HepG2 (cell line): ENCODE results near the gene PRSS3. TPM values are rescaled to one million over a fixed set of nuclear protein-coding genes. Genes with fewer than 3 reads are reported as not detected.

Experiments
- ATAC-seq: fragments of 200-7000 bp; cut with Tn5 transposase; 3 replicates; pipeline ENCODE4 v1.9.1; 2020; ENCODE audit warnings: mild to moderate bottlenecking, moderate library complexity
- BruUV-seq: library from RNA; stranded (reverse); fragments of 400-500 nt; replicated peaks from 2 replicates; lab custom pipeline; 2021; lab: Mats Ljungman, UMichigan
- CTCF ChIA-PET: fragments of 300-600 bp; formaldehyde crosslinking; extraction: SDS; loops from one replicate; lab custom pipeline; 2021; ENCODE audit warnings: low total read pairs, inconsistent platforms, low intra/inter-chr PET ratio; lab: Yijun Ruan, JAX
- POLR2A ChIA-PET: fragments of 350-600 bp; sonication (Branson Sonifier 250); formaldehyde crosslinking; loops from one replicate; lab custom pipeline; 2020; ENCODE audit warnings: antibody characterized with exemption, inconsistent platforms; lab: Yijun Ruan, JAX
- DNase-seq: peaks from one replicate; pipeline ENCODE4 v3.0.0-alpha.2; 2015; ENCODE audit warnings: low spot score
- FAIRE-seq: peaks from 3 replicates; lab custom pipeline; 2011; peaks lifted over from hg19 to GRCh38; lab: Jason Lieb, UNC
- H2AFZ ChIP-seq: one replicate; pipeline ENCODE4 v1.6.1; 2011; ENCODE audit warnings: low read length, inconsistent platforms
- H3K27ac ChIP-seq: fragments of 300-600 bp; 3 replicates; pipeline ENCODE4 v1.8.0; 2011; ENCODE audit warnings: mixed run types, mild to moderate bottlenecking, mixed read lengths, low read length, inconsistent platforms; ENCODE audit not compliant: insufficient read depth; ENCODE audit errors: extremely low read length
- H3K27me3 ChIP-seq, 2 experiments: fragments of 200-600 bp in 1 of 2; 2 replicates in 1 of 2; 3 replicates in 1 of 2; pipeline versions ENCODE4 v1.6.0 to v1.8.0; 2011; ENCODE audit warnings: low read length in 2 of 2, mild to moderate bottlenecking in 2 of 2, moderate library complexity in 2 of 2, inconsistent platforms in 1 of 2; ENCODE audit not compliant: insufficient read depth in 2 of 2, control insufficient read depth in 1 of 2
- H3K36me3 ChIP-seq, 2 experiments: fragments of 200-600 bp in 1 of 2; replicated peaks in 1 of 2; 2 replicates in 1 of 2; 3 replicates in 1 of 2; pipeline versions ENCODE4 v1.5.1 to v1.8.0; 2011; ENCODE audit warnings: low read length in 2 of 2, inconsistent platforms in 1 of 2; ENCODE audit not compliant: insufficient read depth in 2 of 2, control insufficient read depth in 1 of 2
- H3K4me1 ChIP-seq: 2 replicates; pipeline ENCODE4 v1.5.1; 2012; ENCODE audit warnings: low read length, inconsistent platforms; ENCODE audit not compliant: insufficient read depth
- H3K4me2 ChIP-seq: 2 replicates; pipeline ENCODE4 v1.6.0; 2011; ENCODE audit warnings: low read depth, low read length, inconsistent platforms
- H3K4me3 ChIP-seq, 3 experiments: fragments of 200-600 bp in 1 of 3; sonication (generic), shearing (Covaris generic) in 1 of 3; replicated peaks in 1 of 3; 2 replicates each; pipeline ENCODE4 v1.5.1; 2011 to 2016; ENCODE audit warnings: low read length in 3 of 3, inconsistent platforms in 2 of 3, low read depth in 2 of 3, mild to moderate bottlenecking in 2 of 3, control low read depth in 1 of 3, mixed read lengths in 1 of 3; ENCODE audit not compliant: insufficient read depth in 1 of 3
- H3K79me2 ChIP-seq: one replicate; pipeline ENCODE4 v1.6.1; 2011; ENCODE audit warnings: low read length, inconsistent platforms; ENCODE audit not compliant: insufficient read depth
- H3K9ac ChIP-seq: 2 replicates; pipeline ENCODE4 v1.6.0; 2011; ENCODE audit warnings: mild to moderate bottlenecking, low read depth, low read length, inconsistent platforms; ENCODE audit not compliant: insufficient read depth
- H3K9me3 ChIP-seq: 2 replicates; pipeline ENCODE4 v1.5.1; 2012; ENCODE audit warnings: mild to moderate bottlenecking, low read length
- H4K20me1 ChIP-seq: 2 replicates; pipeline ENCODE4 v1.6.0; 2011; ENCODE audit warnings: inconsistent platforms, mild to moderate bottlenecking, low read length, moderate library complexity; ENCODE audit not compliant: insufficient read depth
- ATF7 ChIP-seq, 2 experiments: fragments of 450-650 bp in 1 of 2; sonication (generic) in 1 of 2; formaldehyde crosslinking in 1 of 2; IDR thresholded peaks; 2 replicates each; pipeline versions ENCODE4 v1.4.0 to v1.6.1; 2016 to 2020; ENCODE audit warnings: antibody characterized with exemption in 1 of 2, mild to moderate bottlenecking in 1 of 2, missing genetic modification reagents in 1 of 2
- DNMT3B ChIP-seq: conservative IDR thresholded peaks from 2 replicates; pipeline ENCODE4 v1.6.1; 2016; ENCODE audit warnings: missing biosample characterization, control low read depth
- HIVEP1 ChIP-seq: sonication (generic); formaldehyde crosslinking; IDR thresholded peaks from 2 replicates; pipeline ENCODE4 v1.4.0; 2020; ENCODE audit warnings: mild to moderate bottlenecking, missing genetic modification reagents
- JUNB ChIP-seq: sonication (generic); formaldehyde crosslinking; IDR thresholded peaks from 2 replicates; pipeline ENCODE4 v1.8.0; 2022; ENCODE audit warnings: missing genetic modification reagents, mild to moderate bottlenecking, borderline replicate concordance
- KDM5B ChIP-seq: sonication (generic); formaldehyde crosslinking; IDR thresholded peaks from 2 replicates; pipeline ENCODE4 v1.4.0; 2020; ENCODE audit warnings: missing genetic modification reagents, mild to moderate bottlenecking, borderline replicate concordance
- MTA1 ChIP-seq: sonication (generic); formaldehyde crosslinking; IDR thresholded peaks from 2 replicates; pipeline ENCODE4 v1.4.0; 2020; ENCODE audit warnings: missing genetic modification reagents, mild to moderate bottlenecking, borderline replicate concordance
- NRL ChIP-seq: sonication (generic); formaldehyde crosslinking; IDR thresholded peaks from 2 replicates; pipeline ENCODE4 v1.5.0; 2020; ENCODE audit warnings: missing genetic modification reagents, mild to moderate bottlenecking, moderate library complexity, borderline replicate concordance
- PCBP2 ChIP-seq: fragments of 200-400 bp; formaldehyde crosslinking; optimal IDR thresholded peaks from 2 replicates; pipeline ENCODE3; 2018; ENCODE audit warnings: low read length, low read depth; ENCODE audit not compliant: poor library complexity, severe bottlenecking
- PPARG ChIP-seq: conservative IDR thresholded peaks from 2 replicates; pipeline ENCODE4 v1.6.1; 2016; ENCODE audit warnings: missing biosample characterization, missing genetic modification reagents
- ZNF207 ChIP-seq: fragments of 450-650 bp; IDR thresholded peaks from 2 replicates; pipeline ENCODE4 v1.6.1; 2016; ENCODE audit warnings: antibody characterized with exemption, borderline replicate concordance
- WGBS: methylation state at CpG from one replicate; pipeline ENCODE4 v1.1.6; 2017; ENCODE audit warnings: low lambda C conversion rate; 5-methylcytosine and 5-hydroxymethylcytosine counted together
- in situ Hi-C: cut with HindIII; loops from 2 replicates; pipeline ENCODE4 v1.10.0; 2017; ENCODE audit warnings: low pct_unique_long_range_greater_than_20kb; ENCODE audit not compliant: extremely low pct_ligation_motif_present
- intact Hi-C: fragments of 100-400 bp; cut with micrococcal nuclease; formaldehyde crosslinking; loops from one replicate; pipeline ENCODE4 v1.10.0; 2022; ENCODE audit not compliant: unreplicated experiment
- polyA plus RNA-seq, 8 experiments: library from polyadenylated mRNA; depleted of rRNA in 3 of 8; stranded (reverse) in 7 of 8; unstranded in 1 of 8; fragments of >200 nt; fragmentation: Illumina TruSeq in 4 of 8; extraction: Trizol in 4 of 8; gene quantifications; 2 replicates each; pipeline versions ENCODE4 v1.2.1 to v1.2.3, GENCODE V29; 2011 to 2016; ENCODE audit warnings: low read depth in 4 of 8, missing spikeins in 1 of 8, mixed read lengths in 1 of 8; ENCODE audit not compliant: insufficient read depth in 1 of 8
- total RNA-seq, 5 experiments: library from RNA; depleted of rRNA; stranded (reverse); fragments of >200 nt; fragmentation: Illumina TruSeq; extraction: Trizol; gene quantifications; 2 replicates each; pipeline ENCODE4 v1.2.3, GENCODE V29; 2016; ENCODE audit warnings: low read depth in 1 of 5
- TF ChIP-seq, protein P1 (sequence below): sonication (generic); formaldehyde crosslinking; conservative IDR thresholded peaks from 2 replicates; pipeline ENCODE4 v1.4.0; 2020; ENCODE audit warnings: missing genetic modification reagents
- TF ChIP-seq, protein P2 (sequence below): sonication (generic); formaldehyde crosslinking; IDR thresholded peaks from 2 replicates; pipeline ENCODE4 v1.8.1; 2023; ENCODE audit warnings: mild to moderate bottlenecking, missing genetic modification reagents, borderline replicate concordance
- TF ChIP-seq, protein P3 (sequence below): sonication (generic); formaldehyde crosslinking; IDR thresholded peaks from 2 replicates; pipeline ENCODE4 v1.8.1; 2023; ENCODE audit warnings: mild to moderate bottlenecking, missing genetic modification reagents
- TF ChIP-seq, protein P4 (sequence below): IDR thresholded peaks from 2 replicates; pipeline ENCODE4 v1.6.1; 2016; ENCODE audit warnings: low read depth, borderline replicate concordance
- TF ChIP-seq, protein P5 (sequence below): sonication (generic); formaldehyde crosslinking; IDR thresholded peaks from 2 replicates; pipeline ENCODE4 v1.5.0; 2020; ENCODE audit warnings: missing genetic modification reagents
- TF ChIP-seq, protein P6 (sequence below): sonication (generic); formaldehyde crosslinking; IDR thresholded peaks from 2 replicates; pipeline ENCODE4 v1.4.0; 2020; ENCODE audit warnings: mild to moderate bottlenecking, missing genetic modification reagents

The PRSS3 gene
- total and polyA plus RNA-seq, 2 of the 13 experiments (the other 11 are each of a cell fraction or from before 2014, with no cell fraction given): not detected

DNA sequence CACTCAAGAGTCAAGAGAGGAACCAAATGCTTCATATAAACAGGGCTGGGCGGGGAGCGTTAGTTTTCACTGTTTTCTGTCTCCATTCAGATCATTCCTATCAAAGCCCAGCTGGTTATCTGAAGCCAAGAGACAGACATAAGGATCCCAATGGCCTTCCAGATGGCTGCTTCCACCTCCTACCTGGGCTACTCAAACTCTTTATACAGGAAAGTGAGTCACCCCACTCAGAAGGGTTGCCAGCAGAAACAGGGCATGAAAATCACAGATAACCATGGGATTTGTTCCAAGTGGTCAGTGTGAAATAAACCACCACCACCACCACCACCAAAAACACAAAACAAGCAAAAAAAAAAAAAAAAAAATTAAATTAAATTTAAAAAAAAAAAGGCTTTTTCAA lies 5.5 kb downstream of the PRSS3 start:
- 91% methylated on average over 2 of the region's 2 CpGs for WGBS
- H3K27me3 ChIP-seq: peaks cover 2 to 30% of the 10 kb centered on the region in 2 experiments; a peak in 2 of 5 replicates
- peaks cover 35% of the 10 kb centered on the region for H3K4me1 ChIP-seq
- intact Hi-C loops: no loop called here
- no peak overlapping the region for H3K9ac ChIP-seq
- no peak for FAIRE-seq
- BruUV-seq: no TSS peak
- ChIA-PET POLR2A (no interaction called here), CTCF (no interaction called here)
- DNase-seq: no peak
- no peak overlapping the region for H3K4me2 ChIP-seq
- in situ Hi-C loops: no loop called here
- H3K4me3 ChIP-seq: no peak overlapping the region
- no peaks in the 10 kb centered on the region for H3K79me2 ChIP-seq
- no peak overlapping the region for H2AFZ ChIP-seq
- H3K9me3 ChIP-seq: peaks cover 9% of the 10 kb centered on the region; the same call in 1 of the 2 replicates
- no peaks in the 10 kb centered on the region for H3K36me3 ChIP-seq
- H3K27ac ChIP-seq: no peak overlapping the region
- no peak for ATAC-seq
- no peaks in the 10 kb centered on the region for H4K20me1 ChIP-seq
- TF ChIP-seq HIVEP1 (CRISPR knock-in tag) (no peak), PCBP2 (no peak), JUNB (CRISPR knock-in tag) (no peak), ATF7 (IDR thresholded peaks at IDR 0.05) (no peak), ATF7 (CRISPR knock-in tag; IDR thresholded peaks at IDR 0.05) (no peak), PPARG (no peak), NRL (CRISPR knock-in tag) (no peak), KDM5B (CRISPR knock-in tag) (no peak), ZNF207 (no peak), MTA1 (CRISPR knock-in tag) (no peak), DNMT3B (no peak)
- TF ChIP-seq, protein P1, sequence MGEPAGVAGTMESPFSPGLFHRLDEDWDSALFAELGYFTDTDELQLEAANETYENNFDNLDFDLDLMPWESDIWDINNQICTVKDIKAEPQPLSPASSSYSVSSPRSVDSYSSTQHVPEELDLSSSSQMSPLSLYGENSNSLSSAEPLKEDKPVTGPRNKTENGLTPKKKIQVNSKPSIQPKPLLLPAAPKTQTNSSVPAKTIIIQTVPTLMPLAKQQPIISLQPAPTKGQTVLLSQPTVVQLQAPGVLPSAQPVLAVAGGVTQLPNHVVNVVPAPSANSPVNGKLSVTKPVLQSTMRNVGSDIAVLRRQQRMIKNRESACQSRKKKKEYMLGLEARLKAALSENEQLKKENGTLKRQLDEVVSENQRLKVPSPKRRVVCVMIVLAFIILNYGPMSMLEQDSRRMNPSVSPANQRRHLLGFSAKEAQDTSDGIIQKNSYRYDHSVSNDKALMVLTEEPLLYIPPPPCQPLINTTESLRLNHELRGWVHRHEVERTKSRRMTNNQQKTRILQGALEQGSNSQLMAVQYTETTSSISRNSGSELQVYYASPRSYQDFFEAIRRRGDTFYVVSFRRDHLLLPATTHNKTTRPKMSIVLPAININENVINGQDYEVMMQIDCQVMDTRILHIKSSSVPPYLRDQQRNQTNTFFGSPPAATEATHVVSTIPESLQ (CRISPR knock-in tag): no peak
- TF ChIP-seq, protein P2, sequence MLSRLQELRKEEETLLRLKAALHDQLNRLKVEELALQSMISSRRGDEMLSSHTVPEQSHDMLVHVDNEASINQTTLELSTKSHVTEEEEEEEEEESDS: no peak
- TF ChIP-seq, protein P3, sequence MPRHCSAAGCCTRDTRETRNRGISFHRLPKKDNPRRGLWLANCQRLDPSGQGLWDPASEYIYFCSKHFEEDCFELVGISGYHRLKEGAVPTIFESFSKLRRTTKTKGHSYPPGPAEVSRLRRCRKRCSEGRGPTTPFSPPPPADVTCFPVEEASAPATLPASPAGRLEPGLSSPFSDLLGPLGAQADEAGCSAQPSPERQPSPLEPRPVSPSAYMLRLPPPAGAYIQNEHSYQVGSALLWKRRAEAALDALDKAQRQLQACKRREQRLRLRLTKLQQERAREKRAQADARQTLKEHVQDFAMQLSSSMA (CRISPR knock-in tag): no peak
- TF ChIP-seq, protein P4, sequence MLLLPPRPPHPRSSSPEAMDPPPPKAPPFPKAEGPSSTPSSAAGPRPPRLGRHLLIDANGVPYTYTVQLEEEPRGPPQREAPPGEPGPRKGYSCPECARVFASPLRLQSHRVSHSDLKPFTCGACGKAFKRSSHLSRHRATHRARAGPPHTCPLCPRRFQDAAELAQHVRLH (CRISPR knock-in tag): no peak
- TF ChIP-seq, protein P5, sequence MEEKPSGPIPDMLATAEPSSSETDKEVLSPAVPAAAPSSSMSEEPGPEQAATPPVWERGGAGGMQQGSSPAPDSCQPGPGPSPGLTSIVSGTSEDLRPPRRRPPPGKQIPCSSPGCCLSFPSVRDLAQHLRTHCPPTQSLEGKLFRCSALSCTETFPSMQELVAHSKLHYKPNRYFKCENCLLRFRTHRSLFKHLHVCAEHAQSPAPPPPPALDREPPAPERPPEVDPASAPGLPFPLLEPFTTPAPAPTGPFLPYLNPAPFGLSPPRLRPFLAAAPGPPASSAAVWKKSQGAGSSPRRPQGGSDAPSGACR: no peak
- TF ChIP-seq, protein P6, sequence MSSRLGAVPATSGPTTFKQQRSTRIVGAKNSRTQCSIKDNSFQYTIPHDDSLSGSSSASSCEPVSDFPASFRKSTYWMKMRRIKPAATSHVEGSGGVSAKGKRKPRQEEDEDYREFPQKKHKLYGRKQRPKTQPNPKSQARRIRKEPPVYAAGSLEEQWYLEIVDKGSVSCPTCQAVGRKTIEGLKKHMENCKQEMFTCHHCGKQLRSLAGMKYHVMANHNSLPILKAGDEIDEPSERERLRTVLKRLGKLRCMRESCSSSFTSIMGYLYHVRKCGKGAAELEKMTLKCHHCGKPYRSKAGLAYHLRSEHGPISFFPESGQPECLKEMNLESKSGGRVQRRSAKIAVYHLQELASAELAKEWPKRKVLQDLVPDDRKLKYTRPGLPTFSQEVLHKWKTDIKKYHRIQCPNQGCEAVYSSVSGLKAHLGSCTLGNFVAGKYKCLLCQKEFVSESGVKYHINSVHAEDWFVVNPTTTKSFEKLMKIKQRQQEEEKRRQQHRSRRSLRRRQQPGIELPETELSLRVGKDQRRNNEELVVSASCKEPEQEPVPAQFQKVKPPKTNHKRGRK (CRISPR knock-in tag): no peak
